ENCODE results near the gene KRT40. TPM values are rescaled to one million over a fixed set of nuclear protein-coding genes. Genes with fewer than 3 reads are reported as not detected.

KRT40 gene
- total RNA-seq, result not detected

DNA sequence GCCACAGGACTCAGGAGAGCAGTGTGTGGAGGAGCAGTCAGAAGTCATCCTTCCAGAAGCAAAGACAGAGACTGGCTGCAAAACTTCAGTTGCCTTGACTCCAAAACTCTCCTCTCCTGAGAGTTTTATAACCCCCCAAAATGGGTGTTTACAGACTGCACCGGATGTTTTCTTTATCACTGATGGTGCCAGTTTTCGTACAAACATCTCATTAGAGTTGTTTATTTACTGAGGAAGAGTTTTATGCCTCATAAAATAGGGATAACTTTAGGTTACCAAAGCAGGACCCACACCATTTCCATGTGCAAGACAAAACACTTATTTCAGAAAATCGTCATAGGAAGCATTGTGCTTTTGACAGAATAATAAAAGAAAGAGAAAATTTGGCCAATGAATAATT is at the start of gene KRT40:
Gene KRT40, minus strand, starts transcription at position 101 of the 400 bp plus-strand sequence. Its CDS starts 53 bp downstream, at position 48.
- Histone ChIP-seq H3K4me1 (peaks cover 0 to 5% of the 10 kb centered on the region in 2 donors), H3K27me3 (no peaks in the 10 kb centered on the region), H3K27ac (no peak within 1 kb of the TSS), H3K36me3 (no peaks in the 10 kb centered on the region), H3K9me3 (no peaks in the 10 kb centered on the region), H3K4me3 (no peak within 1 kb of the TSS)
- in situ Hi-C loops (cut with MboI; ENCODE audit: low sequenced_read_pairs in 4 of 4) (no loop called here), intact Hi-C loops (cut with DNase I; ENCODE audit: low total_unique reads) (no loop called here)
- TF ChIP-seq CTCF (IDR thresholded peaks at IDR 0.05 in 4 of 5, conservative IDR thresholded peaks at IDR 0.05 in 1 of 5), result no peak
- no peak for TF ChIP-seq POLR2A (IDR thresholded peaks at IDR 0.05)
- DNase-seq, result no peak
- ATAC-seq, result no peak

DNA sequence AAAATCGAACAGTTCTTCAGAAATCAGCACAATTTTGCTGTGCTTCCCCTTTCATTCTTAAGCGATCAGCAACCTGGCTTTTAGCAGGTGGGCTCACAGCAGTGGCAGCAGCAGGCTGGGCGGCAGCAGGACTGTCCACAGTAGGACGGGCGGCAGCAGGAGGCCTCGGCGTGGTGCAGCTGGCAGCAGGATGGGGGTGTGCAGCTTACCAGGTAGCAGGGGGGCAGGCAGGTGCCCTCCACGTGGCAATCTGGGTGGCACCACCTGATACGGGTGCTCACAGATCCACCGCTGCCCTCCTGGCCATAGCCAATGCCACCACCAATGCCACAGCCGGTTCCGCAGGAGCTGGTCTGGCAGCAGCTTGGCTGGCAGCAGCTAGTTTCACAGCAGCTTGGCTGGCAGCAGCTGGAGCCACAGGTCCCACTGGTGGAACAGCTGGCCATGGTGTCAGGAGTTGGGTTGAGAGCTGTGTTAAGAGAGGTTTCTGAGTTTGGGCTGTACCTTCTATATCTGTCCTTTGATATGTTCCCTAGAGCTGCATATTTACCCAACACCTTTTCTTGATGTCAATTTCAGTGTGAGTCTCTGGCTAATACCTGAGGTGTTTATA is 45.6 kb upstream of the KRT40 start, which contains the start of gene KRTAP1-4:
Gene KRTAP1-4, minus strand, starts transcription at position 563 of the 613 bp plus-strand sequence. Its CDS starts 117 bp downstream, at position 446.
- ATAC-seq, result no peak
- TF ChIP-seq CTCF (IDR thresholded peaks at IDR 0.05 in 4 of 5, conservative IDR thresholded peaks at IDR 0.05 in 1 of 5), result no peak
- TF ChIP-seq POLR2A (IDR thresholded peaks at IDR 0.05), result no peak

DNA sequence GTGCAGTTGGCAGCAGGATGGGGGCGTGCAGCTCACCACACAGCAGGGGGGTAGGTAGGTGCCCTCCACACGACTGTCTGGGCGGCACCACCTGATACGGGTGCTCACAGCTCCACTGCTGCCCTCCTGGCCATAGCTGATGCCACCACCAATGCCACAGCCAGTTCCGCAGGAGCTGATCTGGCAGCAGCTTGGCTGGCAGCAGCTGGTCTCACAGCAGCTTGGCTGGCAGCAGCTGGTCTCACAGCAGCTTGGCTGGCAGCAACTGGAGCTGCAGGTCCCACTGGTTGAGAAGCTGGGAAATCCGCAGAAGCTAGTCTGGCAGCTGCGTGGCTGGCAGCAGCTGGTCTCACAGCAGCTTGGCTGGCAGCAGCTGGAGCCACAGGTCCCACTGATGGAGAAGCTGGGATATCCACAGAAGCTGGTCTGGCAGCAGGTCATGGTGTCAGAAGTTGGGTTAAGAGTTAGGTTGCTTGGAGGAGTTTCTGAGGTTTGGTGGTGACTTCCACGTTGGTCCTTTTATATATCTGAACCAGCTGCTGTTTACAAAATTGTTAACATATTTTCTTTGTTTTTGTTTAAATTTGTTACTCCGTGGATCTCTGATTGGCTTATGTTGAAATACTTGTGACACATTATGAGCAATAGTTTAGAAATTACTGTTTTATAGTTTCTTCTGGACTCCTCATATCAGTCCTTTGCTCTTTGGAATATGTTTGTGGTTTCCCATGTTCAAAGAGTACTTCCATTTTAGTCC is 42.8 kb upstream of the KRT40 start, which contains the start of gene KRTAP1-5:
Gene KRTAP1-5, minus strand, starts transcription at position 494 of the 757 bp plus-strand sequence. Its CDS starts 53 bp downstream, at position 441.
- Histone ChIP-seq H3K9me3 (no peaks in the 10 kb centered on the region), H3K36me3 (no peaks in the 10 kb centered on the region), H3K4me3 (no peak within 1 kb of the TSS), H3K27me3 (peaks cover 15 to 27% (median 15%) of the 10 kb centered on the region in 3 donors), H3K27ac (no peak within 1 kb of the TSS), H3K4me1 (no peaks in the 10 kb centered on the region)
- no peak for DNase-seq
- no peak for TF ChIP-seq CTCF (IDR thresholded peaks at IDR 0.05 in 4 of 5, conservative IDR thresholded peaks at IDR 0.05 in 1 of 5)
- no peak for TF ChIP-seq POLR2A (IDR thresholded peaks at IDR 0.05)
- intact Hi-C loops (cut with DNase I; ENCODE audit: low total_unique reads), result no loop called here
- in situ Hi-C loops (cut with MboI; ENCODE audit: low sequenced_read_pairs in 4 of 4), result no loop called here
- ATAC-seq, result no peak

More for the DNA sequence above, 45.6 kb upstream of the KRT40 start, which contains the start of gene KRTAP1-4:
- in situ Hi-C loops (cut with MboI; ENCODE audit: low sequenced_read_pairs in 4 of 4) (no loop called here), intact Hi-C loops (cut with DNase I; ENCODE audit: low total_unique reads) (no loop called here)
- H3K27ac ChIP-seq, result no peak within 1 kb of the TSS
- no peaks in the 10 kb centered on the region for H3K36me3 ChIP-seq
- peaks cover 15 to 30% (median 15%) of the 10 kb centered on the region in 3 donors for H3K27me3 ChIP-seq
- no peaks in the 10 kb centered on the region for H3K9me3 ChIP-seq
- no peaks in the 10 kb centered on the region for H3K4me1 ChIP-seq
- H3K4me3 ChIP-seq, result no peak within 1 kb of the TSS
- no peak for DNase-seq

GRCh38 chr17:41024697-41025096 is 40.6 kb upstream of the KRT40 start:
- TF ChIP-seq CTCF (IDR thresholded peaks at IDR 0.05 in 4 of 5, conservative IDR thresholded peaks at IDR 0.05 in 1 of 5), result no peak
- TF ChIP-seq POLR2A (IDR thresholded peaks at IDR 0.05), result no peak
- Histone ChIP-seq H3K4me1 (no peaks in the 10 kb centered on the region), H3K36me3 (no peaks in the 10 kb centered on the region), H3K9me3 (no peaks in the 10 kb centered on the region), H3K27me3 (peaks cover 10 to 16% (median 13%) of the 10 kb centered on the region in 3 donors), H3K27ac (no peak overlapping the region), H3K4me3 (no peak overlapping the region)
- intact Hi-C loops (cut with DNase I; ENCODE audit: low total_unique reads) (no loop called here), in situ Hi-C loops (cut with MboI; ENCODE audit: low sequenced_read_pairs in 4 of 4) (no loop called here)
- ATAC-seq (no peak), DNase-seq (no peak)

Data from gastrocnemius medialis (tissue), 4 donors.